ENCODE results near the gene AKT1.
"Not testable (repeated sequence)": the region's sequence is repeated elsewhere in the genome, so short reads cannot be mapped to it uniquely, and the experiment has no call there.

AKT1 gene

GRCh38 chr14:104734991-104735779 lies 60.4 kb downstream of the AKT1 start:
- no peak for DNase-seq

- DNase-seq: no peak
These were observed 61.0 kb downstream of the AKT1 start for GRCh38 chr14:104734601-104734990.

- DNase-seq: no peak
These were observed 61.4 kb downstream of the AKT1 start for GRCh38 chr14:104734051-104734587.

- DNase-seq: no peak
These were observed 62.4 kb downstream of the AKT1 start for GRCh38 chr14:104732931-104733681.

- DNase-seq: no peak
These were observed 63.2 kb downstream of the AKT1 start for GRCh38 chr14:104732355-104732804.

GRCh38 chr14:104731320-104732294 lies 63.9 kb downstream of the AKT1 start:
- DNase-seq: no peak

- DNase-seq: no peak
These were observed 65.1 kb downstream of the AKT1 start for GRCh38 chr14:104730487-104730886.

GRCh38 chr14:104729835-104730181 lies 65.7 kb downstream of the AKT1 start:
- no peak for DNase-seq

- not testable (repeated sequence) for DNase-seq
These were observed 66.2 kb downstream of the AKT1 start for GRCh38 chr14:104729176-104729834.

GRCh38 chr14:104728631-104729030 lies 66.9 kb downstream of the AKT1 start:
- no peak for DNase-seq

GRCh38 chr14:104726600-104727451 lies 68.7 kb downstream of the AKT1 start:
- no peak for DNase-seq

- no peak for DNase-seq
These were observed 69.6 kb downstream of the AKT1 start for GRCh38 chr14:104725772-104726548.

GRCh38 chr14:104724981-104725771 lies 70.4 kb downstream of the AKT1 start:
- DNase-seq: no peak

- DNase-seq: no peak
These were observed 71.1 kb downstream of the AKT1 start for GRCh38 chr14:104724407-104724980.

GRCh38 chr14:104723651-104724406 lies 71.7 kb downstream of the AKT1 start, which contains the start of gene ADSS1:
ADSS1 (plus strand) TSS chr14:104724229; CDS start chr14:104724271, 42 bp downstream.
- DNase-seq: peak; percentile 58

GRCh38 chr14:104722938-104723650 lies 72.5 kb downstream of the AKT1 start:
- DNase-seq: no peak

Measured in inflammatory macrophage treated with lipopolysaccharide for 4 hours (primary cell).